Type B pancreatic cell (in vitro differentiated cells): ENCODE data around the gene FXYD1. TPM values are rescaled to one million over a fixed set of nuclear protein-coding genes. Genes with fewer than 3 reads are reported as not detected.

Experiments
- DNase-seq: peaks from one replicate; pipeline ENCODE4 v3.0.0; 2021; ENCODE audit warnings: mixed read lengths; ENCODE audit not compliant: unreplicated experiment; ENCODE audit errors: extremely low spot score
- H3K27ac Mint-ChIP-seq: 2 replicates; pipeline ENCODE4 v1.8.0; 2021; ENCODE audit warnings: mild to moderate bottlenecking, mixed read lengths
- H3K27me3 Mint-ChIP-seq: 2 replicates; pipeline ENCODE4 v1.8.0; 2021; ENCODE audit warnings: mixed read lengths
- H3K36me3 Mint-ChIP-seq: 2 replicates; pipeline ENCODE4 v1.8.0; 2021; ENCODE audit warnings: mixed read lengths
- H3K4me1 Mint-ChIP-seq: one replicate; pipeline ENCODE4 v1.8.0; 2021; ENCODE audit warnings: mixed read lengths; ENCODE audit not compliant: unreplicated experiment
- H3K4me3 Mint-ChIP-seq: 2 replicates; pipeline ENCODE4 v1.8.0; 2021; ENCODE audit warnings: mild to moderate bottlenecking, mixed read lengths
- H3K9me3 Mint-ChIP-seq: 2 replicates; pipeline ENCODE4 v1.8.0; 2021; ENCODE audit warnings: mixed read lengths
- CTCF ChIP-seq: fragments of 200-600 bp; sonication (generic); conservative IDR thresholded peaks from 2 replicates; pipeline ENCODE4 v1.5.0; 2021; ENCODE audit warnings: antibody characterized with exemption, mild to moderate bottlenecking
- total RNA-seq: library from RNA; stranded (reverse); gene quantifications from 2 replicates; pipeline ENCODE4 v1.2.1, GENCODE V29; 2021; ENCODE audit warnings: low replicate concordance

Gene FXYD1
- total RNA-seq, 1 donor from 2014 or later = 5.3 TPM

- Mint-ChIP-seq H3K27ac (no peak overlapping the region), H3K4me3 (no peak overlapping the region), H3K4me1 (peaks cover 13% of the 10 kb centered on the region), H3K9me3 (no peaks in the 10 kb centered on the region), H3K36me3 (no peaks in the 10 kb centered on the region), H3K27me3 (no peaks in the 10 kb centered on the region)
- no peak for DNase-seq
- TF ChIP-seq CTCF = no peak
Measured at GRCh38 chr19:35093941-35094647, 44.5 kb upstream of the FXYD1 start.

- Mint-ChIP-seq H3K27me3 (no peaks in the 10 kb centered on the region), H3K27ac (no peak overlapping the region), H3K4me1 (peaks cover 13% of the 10 kb centered on the region), H3K9me3 (no peaks in the 10 kb centered on the region), H3K36me3 (no peaks in the 10 kb centered on the region), H3K4me3 (no peak overlapping the region)
- no peak for TF ChIP-seq CTCF
- DNase-seq = no peak
Measured at GRCh38 chr19:35094656-35095055, 44.0 kb upstream of the FXYD1 start.

GRCh38 chr19:35095667-35096368 lies 42.8 kb upstream of the FXYD1 start:
- H3K27me3 Mint-ChIP-seq = no peaks in the 10 kb centered on the region
- no peaks in the 10 kb centered on the region for H3K9me3 Mint-ChIP-seq
- H3K27ac Mint-ChIP-seq = peak overlapping the region; percentile 44
- no peak for DNase-seq
- peaks cover 6% of the 10 kb centered on the region for H3K4me1 Mint-ChIP-seq
- no peaks in the 10 kb centered on the region for H3K36me3 Mint-ChIP-seq
- no peak for TF ChIP-seq CTCF
- no peak overlapping the region for H3K4me3 Mint-ChIP-seq

GRCh38 chr19:35098413-35099049 lies 40.1 kb upstream of the FXYD1 start:
- TF ChIP-seq CTCF = no peak
- peak overlapping the region; percentile 70 for H3K27ac Mint-ChIP-seq
- H3K9me3 Mint-ChIP-seq = no peaks in the 10 kb centered on the region
- H3K27me3 Mint-ChIP-seq = no peaks in the 10 kb centered on the region
- DNase-seq = no peak
- H3K4me1 Mint-ChIP-seq = no peaks in the 10 kb centered on the region
- H3K36me3 Mint-ChIP-seq = no peaks in the 10 kb centered on the region
- no peak overlapping the region for H3K4me3 Mint-ChIP-seq

- Mint-ChIP-seq H3K27ac (peak overlapping the region; percentile 70), H3K9me3 (no peaks in the 10 kb centered on the region), H3K36me3 (no peaks in the 10 kb centered on the region), H3K4me1 (no peaks in the 10 kb centered on the region), H3K27me3 (no peaks in the 10 kb centered on the region), H3K4me3 (no peak overlapping the region)
- no peak for TF ChIP-seq CTCF
- DNase-seq = no peak
Measured at GRCh38 chr19:35099155-35099896, 39.3 kb upstream of the FXYD1 start.
